ENCODE results near the gene WDR37. TPM values are rescaled to one million over a fixed set of nuclear protein-coding genes. Genes with fewer than 3 reads are reported as not detected.

The WDR37 gene
- total RNA-seq, 6 experiments from 2014 or later: 5.8 to 9.7 (median 8.3) TPM

- Histone ChIP-seq H3K27ac (no peak overlapping the region), H3K4me3 (no peak overlapping the region), H3K9me3 (no peaks in the 10 kb centered on the region), H3K27me3 (no peaks in the 10 kb centered on the region), H3K4me1 (no peaks in the 10 kb centered on the region), H3K36me3 (no peaks in the 10 kb centered on the region)
- no peak for TF ChIP-seq POLR2A (IDR thresholded peaks at IDR 0.05)
- TF ChIP-seq CTCF (IDR thresholded peaks at IDR 0.05): no peak
- ATAC-seq: no peak
- intact Hi-C loops (cut with DNase I): no loop called here
- DNase-seq: no peak
- 35% methylated on average over 11 of the region's 20 CpGs for WGBS (ENCODE audit: insufficient coverage, low coverage, low lambda C conversion rate, missing lambda C conversion rate)
Measured at GRCh38 chr10:1153805-1154351, 97.7 kb downstream of the WDR37 start.

- TF ChIP-seq CTCF (IDR thresholded peaks at IDR 0.05) (no peak), POLR2A (IDR thresholded peaks at IDR 0.05) (no peak)
- Histone ChIP-seq H3K4me3 (no peak overlapping the region), H3K27me3 (no peaks in the 10 kb centered on the region), H3K9me3 (no peaks in the 10 kb centered on the region), H3K4me1 (no peaks in the 10 kb centered on the region), H3K36me3 (no peaks in the 10 kb centered on the region), H3K27ac (no peak overlapping the region)
- ATAC-seq (no peak), DNase-seq (no peak)
- intact Hi-C loops (cut with DNase I): no loop called here
- WGBS (ENCODE audit: insufficient coverage, low coverage, low lambda C conversion rate, missing lambda C conversion rate): 70% methylated on average over 8 of the region's 9 CpGs
Measured at GRCh38 chr10:1154531-1155295, 98.5 kb downstream of the WDR37 start.

GRCh38 chr10:1155791-1156615 lies 99.8 kb downstream of the WDR37 start:
- no peaks in the 10 kb centered on the region for H3K27me3 ChIP-seq
- no peaks in the 10 kb centered on the region for H3K36me3 ChIP-seq
- no peak overlapping the region for H3K4me3 ChIP-seq
- TF ChIP-seq POLR2A (IDR thresholded peaks at IDR 0.05): no peak
- no peak for TF ChIP-seq CTCF (IDR thresholded peaks at IDR 0.05)
- no peaks in the 10 kb centered on the region for H3K4me1 ChIP-seq
- H3K27ac ChIP-seq: no peak overlapping the region
- peak in 1 of 4 donors; percentile 23 for ATAC-seq
- H3K9me3 ChIP-seq: no peaks in the 10 kb centered on the region
- WGBS (ENCODE audit: insufficient coverage, low coverage, low lambda C conversion rate, missing lambda C conversion rate): 82% methylated on average over 8 of the region's 20 CpGs
- DNase-seq: no peak
- intact Hi-C loops (cut with DNase I): no loop called here

GRCh38 chr10:1156616-1156886 lies 100.4 kb downstream of the WDR37 start:
- Histone ChIP-seq H3K27ac (no peak overlapping the region), H3K36me3 (no peaks in the 10 kb centered on the region), H3K9me3 (no peaks in the 10 kb centered on the region), H3K4me1 (no peaks in the 10 kb centered on the region), H3K27me3 (no peaks in the 10 kb centered on the region), H3K4me3 (no peak overlapping the region)
- DNase-seq (no peak), ATAC-seq (no peak)
- intact Hi-C loops (cut with DNase I): no loop called here
- WGBS (ENCODE audit: insufficient coverage, low coverage, low lambda C conversion rate, missing lambda C conversion rate): 46% methylated on average over 2 of the region's 8 CpGs
- no peak for TF ChIP-seq CTCF (IDR thresholded peaks at IDR 0.05)
- TF ChIP-seq POLR2A (IDR thresholded peaks at IDR 0.05): no peak

Data from right lobe of liver (tissue), 6 donors.